IPS-NIHi11 (cell line): ENCODE measurements around the gene HBB.
A peak's percentile ranks its signal among the peaks of the same experiment; 100 is the strongest.
"Not testable (repeated sequence)": the region's sequence is repeated elsewhere in the genome, so short reads cannot be mapped to it uniquely, and the experiment has no call there.

Source experiments
- DNase-seq: peaks from one replicate; pipeline ENCODE4 v3.0.0; 2012; ENCODE audit warnings: mixed read lengths, low spot score

The HBB gene

DNA sequence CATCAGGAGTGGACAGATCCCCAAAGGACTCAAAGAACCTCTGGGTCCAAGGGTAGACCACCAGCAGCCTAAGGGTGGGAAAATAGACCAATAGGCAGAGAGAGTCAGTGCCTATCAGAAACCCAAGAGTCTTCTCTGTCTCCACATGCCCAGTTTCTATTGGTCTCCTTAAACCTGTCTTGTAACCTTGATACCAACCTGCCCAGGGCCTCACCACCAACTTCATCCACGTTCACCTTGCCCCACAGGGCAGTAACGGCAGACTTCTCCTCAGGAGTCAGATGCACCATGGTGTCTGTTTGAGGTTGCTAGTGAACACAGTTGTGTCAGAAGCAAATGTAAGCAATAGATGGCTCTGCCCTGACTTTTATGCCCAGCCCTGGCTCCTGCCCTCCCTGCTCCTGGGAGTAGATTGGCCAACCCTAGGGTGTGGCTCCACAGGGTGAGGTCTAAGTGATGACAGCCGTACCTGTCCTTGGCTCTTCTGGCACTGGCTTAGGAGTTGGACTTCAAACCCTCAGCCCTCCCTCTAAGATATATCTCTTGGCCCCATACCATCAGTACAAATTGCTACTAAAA, at the start of gene HBB:
HBB (minus strand) TSS at position 340 of the 579 bp plus-strand sequence; CDS start at position 290, 50 bp downstream.
- DNase-seq = no peak

DNA sequence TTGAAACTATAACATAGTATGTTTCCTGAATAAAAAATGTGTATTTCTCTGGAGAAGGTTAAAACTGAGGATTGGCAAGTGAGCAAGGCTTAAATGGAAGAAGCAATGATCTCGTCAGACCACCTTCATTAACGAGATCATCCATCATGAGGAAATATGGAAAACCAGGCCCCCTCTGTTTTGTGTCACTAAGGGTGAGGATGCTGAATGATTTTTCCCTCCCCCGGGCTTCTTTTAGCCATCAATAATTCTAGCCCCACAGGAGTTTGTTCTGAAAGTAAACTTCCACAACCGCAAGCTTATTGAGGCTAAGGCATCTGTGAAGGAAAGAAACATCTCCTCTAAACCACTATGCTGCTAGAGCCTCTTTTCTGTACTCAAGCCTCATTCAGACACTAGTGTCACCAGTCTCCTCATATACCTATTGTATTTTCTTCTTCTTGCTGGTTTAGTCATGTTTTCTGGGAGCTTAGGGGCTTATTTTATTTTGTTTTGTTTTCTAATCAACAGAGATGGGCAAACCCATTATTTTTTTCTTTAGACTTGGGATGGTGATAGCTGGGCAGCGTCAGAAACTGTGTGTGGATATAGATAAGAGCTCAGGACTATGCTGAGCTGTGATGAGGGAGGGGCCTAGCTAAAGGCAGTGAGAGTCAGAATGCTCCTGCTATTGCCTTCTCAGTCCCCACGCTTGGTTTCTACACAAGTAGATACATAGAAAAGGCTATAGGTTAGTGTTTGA, 48.7 kb upstream of the HBB start:
- no peak for DNase-seq

DNA sequence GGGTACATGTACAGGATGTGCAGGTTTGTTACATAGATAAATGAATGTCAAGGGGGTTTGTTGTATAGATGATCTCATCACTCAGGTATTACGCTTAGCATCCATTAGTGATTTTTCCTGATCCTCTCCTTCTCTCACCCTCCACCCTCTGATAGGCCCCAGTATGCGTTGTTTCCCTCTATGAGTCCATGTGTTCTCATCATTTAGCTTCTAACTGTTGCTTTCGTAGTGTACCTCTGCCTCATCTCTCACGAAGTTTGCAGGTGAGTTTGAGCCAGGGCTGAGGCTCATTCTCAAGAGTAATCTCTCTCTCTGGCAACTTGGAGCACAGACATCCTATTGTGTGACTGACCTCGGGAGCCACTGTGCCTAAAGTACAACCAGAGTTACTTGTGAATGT, 47.5 kb upstream of the HBB start:
- no peak for DNase-seq

DNA sequence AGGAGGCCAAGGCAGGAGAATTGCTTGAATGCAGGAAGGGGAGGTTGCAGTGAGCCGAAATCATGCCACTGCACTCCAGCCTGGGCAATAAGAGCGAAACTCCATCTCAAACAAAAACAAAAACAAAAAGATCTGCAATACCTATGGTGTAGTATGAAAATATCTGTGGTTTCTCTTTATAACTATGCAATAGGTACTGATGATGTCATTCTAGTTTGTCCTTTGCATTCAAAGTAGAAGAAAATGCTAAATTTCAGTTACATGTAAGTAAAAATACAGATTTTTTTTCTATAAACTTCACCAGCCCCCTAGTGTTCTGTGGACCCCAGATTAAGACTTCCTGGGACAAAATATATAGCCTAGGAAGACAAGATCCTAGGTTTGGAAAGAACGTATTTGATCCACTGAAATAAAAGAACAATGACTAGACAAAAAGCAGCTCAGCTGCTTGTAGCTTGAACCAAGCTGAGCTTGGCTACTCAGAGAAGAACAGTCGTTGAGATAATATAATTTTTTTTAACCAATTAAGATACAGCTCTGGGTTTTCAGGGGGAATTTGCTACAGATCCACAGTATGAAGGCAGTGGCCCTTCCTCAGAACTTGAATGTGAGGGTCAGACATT, 45.6 kb upstream of the HBB start:
- no peak for DNase-seq

DNA sequence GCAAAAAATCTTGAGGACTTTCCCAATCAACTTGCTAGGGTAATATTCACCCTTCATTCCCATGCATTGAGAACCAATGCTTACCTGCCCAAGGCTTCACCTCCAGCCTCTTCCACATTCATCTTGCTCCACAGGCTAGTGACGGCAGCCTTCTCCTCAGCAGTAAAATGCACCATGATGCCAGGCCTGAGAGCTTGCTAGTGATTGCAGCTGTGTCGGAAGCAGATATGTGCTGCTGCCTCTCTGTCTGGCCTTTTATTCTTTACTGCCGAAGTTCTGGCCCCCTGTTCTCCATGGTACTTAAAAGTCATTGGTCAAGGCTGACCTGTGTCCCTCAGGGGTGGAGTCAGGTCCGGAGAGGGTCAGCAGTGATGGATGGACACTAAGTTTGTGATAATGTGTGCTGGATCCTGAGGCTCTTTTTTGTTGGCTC, 42.9 kb upstream of the HBB start, which contains the start of gene HBE1:
HBE1 (minus strand) TSS at position 231 of the 433 bp plus-strand sequence; CDS start at position 176, 55 bp downstream.
- DNase-seq = no peak

- DNase-seq = no peak
These were observed 40.2 kb upstream of the HBB start for GRCh38 chr11:5267033-5267563.

DNA sequence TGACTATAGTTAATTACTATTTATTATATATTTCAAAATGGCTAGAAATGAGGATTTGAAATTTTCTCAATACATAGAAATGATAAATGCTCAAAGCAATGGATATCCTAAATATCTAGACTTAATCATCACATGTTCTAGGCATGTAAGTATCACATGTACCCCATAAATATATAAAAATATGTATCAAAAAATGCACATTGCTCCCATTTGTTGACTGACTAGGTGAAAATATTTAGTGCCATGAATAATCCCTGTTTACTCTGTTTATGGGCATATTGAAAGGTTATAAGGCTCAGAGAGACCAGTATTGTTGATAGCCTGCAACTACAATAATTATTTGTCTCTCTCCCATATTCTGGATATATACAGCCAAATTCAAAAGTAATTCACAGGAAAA, 39.7 kb upstream of the HBB start:
- no peak for DNase-seq

- DNase-seq = no peak
These were observed 39.0 kb upstream of the HBB start for GRCh38 chr11:5265832-5266231.

- DNase-seq = peak; percentile 11
These were observed 31.8 kb upstream of the HBB start for GRCh38 chr11:5258543-5259262.

DNA sequence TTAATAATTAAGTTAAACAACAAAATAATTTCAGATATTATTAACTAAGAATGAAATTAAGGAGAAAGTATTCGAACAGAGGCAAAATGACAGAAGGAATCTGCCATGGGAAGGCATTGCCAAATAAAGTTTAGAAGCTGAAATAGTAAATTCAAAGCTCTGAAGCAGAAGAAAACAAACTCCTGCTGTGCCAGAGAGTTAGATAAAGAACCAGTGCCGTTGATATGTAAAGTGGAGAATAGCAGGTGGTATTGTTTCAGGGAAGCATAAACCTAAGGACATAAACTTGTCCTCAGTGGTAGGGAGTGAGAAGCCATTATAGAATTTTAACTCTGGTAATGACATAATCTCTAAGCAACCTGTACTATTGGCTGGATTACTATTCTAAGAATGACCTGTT, 30.4 kb upstream of the HBB start:
- peak; percentile 36 for DNase-seq

GRCh38 chr11:5254646-5255413, 28.0 kb upstream of the HBB start, which contains the start of gene HBG2:
TSS of gene HBG2 (minus strand) at chr11:5254781. CDS start at chr11:5254728, 53 bp downstream.
- not testable (repeated sequence) for DNase-seq

- DNase-seq = not testable (repeated sequence)
These were observed 27.2 kb upstream of the HBB start for GRCh38 chr11:5254023-5254422.

DNA sequence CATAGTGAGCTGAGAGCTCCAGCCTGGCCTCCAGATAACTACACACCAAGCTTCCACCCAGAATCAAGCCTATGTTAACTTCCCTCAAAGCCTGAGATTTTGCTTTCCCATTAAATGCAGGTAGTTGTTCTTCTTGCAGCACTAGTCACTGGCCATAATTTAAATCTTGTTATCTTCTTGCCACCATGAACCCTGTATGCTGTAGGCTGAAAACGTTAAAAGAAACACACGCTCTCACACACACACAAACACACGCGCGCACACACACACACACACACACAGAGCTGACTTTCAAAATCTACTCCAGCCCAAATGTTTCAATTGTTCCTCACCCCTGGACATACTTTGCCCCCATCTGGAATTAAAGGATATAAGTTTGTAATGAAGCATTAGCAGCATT, 26.6 kb upstream of the HBB start:
- not testable (repeated sequence) for DNase-seq

GRCh38 chr11:5252919-5253265, 26.0 kb upstream of the HBB start:
- no peak for DNase-seq

DNA sequence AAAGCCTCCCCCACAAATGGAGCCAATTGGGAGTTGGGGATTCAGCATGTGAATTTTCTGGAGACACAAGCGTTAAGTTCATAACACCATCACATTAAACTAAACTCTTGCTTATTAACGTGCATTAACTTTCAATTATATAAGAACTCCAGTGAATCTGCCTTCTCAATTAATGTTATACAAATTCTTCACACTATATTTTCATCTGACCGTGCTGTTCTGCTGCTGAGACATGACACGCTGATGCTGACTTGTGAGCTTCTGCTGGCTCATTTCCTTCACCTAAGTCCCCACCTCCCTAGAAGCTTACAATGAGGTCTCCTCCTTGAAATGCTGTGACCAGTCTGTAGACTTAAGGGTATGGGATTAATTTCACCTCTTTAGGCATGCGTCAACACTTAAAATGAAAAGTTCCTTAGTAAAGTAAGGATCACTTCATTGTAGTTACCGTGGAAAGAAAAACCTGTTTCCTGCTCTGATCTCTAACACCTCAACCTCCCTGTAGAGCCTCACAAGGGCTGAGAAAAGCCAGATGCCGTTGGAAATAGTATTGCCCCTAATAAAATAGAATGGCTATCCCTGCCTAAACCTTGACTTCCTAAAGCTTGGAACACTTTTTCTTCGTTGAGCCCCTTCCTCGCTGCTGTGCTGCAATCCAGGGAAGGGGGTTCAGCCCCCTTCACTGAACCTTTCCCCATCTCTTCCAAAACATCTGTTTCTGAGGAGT, 25.5 kb upstream of the HBB start:
- no peak for DNase-seq

DNA sequence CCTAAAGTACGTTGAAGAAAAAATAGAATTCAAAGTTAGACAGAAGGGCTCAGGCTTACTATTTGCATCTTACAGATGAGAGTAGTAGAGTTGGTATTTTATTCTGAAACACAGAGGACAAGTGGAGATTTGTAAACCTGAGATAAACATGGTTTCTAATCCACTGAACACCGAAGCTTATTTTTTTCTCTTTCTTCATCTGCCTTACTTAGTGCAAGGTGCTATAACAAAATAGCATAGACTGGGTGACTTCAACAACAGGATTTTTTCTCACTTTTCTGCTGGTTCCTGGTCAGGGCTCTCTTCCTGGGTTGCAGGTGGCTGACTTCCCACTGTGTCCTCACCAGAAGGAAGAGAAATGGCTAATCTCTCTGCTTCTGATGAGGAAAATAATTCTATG, 24.9 kb upstream of the HBB start:
- DNase-seq = no peak

GRCh38 chr11:5250543-5251204, 23.8 kb upstream of the HBB start:
- DNase-seq = no peak

- not testable (repeated sequence) for DNase-seq
These were observed 23.0 kb upstream of the HBB start, which contains the start of gene HBG1 for GRCh38 chr11:5249807-5250396. TSS of gene HBG1 (minus strand) at chr11:5249857. CDS start at chr11:5249804, 53 bp downstream.

DNA sequence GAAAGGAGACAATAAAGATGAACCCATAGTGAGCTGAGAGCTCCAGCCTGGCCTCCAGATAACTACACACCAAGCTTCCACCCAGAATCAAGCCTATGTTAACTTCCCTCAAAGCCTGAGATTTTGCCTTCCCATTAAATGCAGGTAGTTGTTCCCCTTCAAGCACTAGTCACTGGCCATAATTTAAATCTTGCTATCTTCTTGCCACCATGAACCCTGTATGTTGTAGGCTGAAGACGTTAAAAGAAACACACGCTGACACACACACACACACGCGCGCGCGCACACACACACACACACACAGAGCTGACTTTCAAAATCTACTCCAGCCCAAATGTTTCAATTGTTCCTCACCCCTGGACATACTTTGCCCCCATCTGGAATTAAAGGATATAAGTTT, 21.6 kb upstream of the HBB start:
- not testable (repeated sequence) for DNase-seq
